Spleen (tissue), 11 donors: ENCODE data around the gene TSPAN3. TPM values are rescaled to one million over a fixed set of nuclear protein-coding genes. Genes with fewer than 3 reads are reported as not detected.

Source experiments
- DNase-seq: peaks from one replicate; pipeline ENCODE4 v3.0.0-alpha.2; 2020
- H3K27ac ChIP-seq, 8 donors: fragments of 200-600 bp; sonication (generic) in 7 of 8; 1 replicate in 4 of 8; 2 replicates in 4 of 8; pipeline versions ENCODE4 v1.5.0 to v1.8.0; 2016 to 2021; ENCODE audit warnings: inconsistent platforms in 4 of 8, mild to moderate bottlenecking in 4 of 8, moderate library complexity in 1 of 8
- H3K27me3 ChIP-seq, 7 donors: fragments of 200-600 bp; sonication (generic) in 6 of 7; replicated peaks in 1 of 7; 1 replicate in 4 of 7; 2 replicates in 3 of 7; pipeline versions ENCODE4 v1.5.0 to v1.8.0; 2016 to 2021; ENCODE audit warnings: inconsistent platforms in 3 of 7, mild to moderate bottlenecking in 1 of 7
- H3K36me3 ChIP-seq, 6 donors: fragments of 200-600 bp; sonication (generic) in 5 of 6; 1 replicate in 4 of 6; 2 replicates in 2 of 6; pipeline versions ENCODE4 v1.5.0 to v1.8.0; 2016 to 2021; ENCODE audit warnings: inconsistent platforms in 2 of 6
- H3K4me1 ChIP-seq, 6 donors: fragments of 200-600 bp; sonication (generic) in 5 of 6; 1 replicate in 3 of 6; 2 replicates in 3 of 6; pipeline versions ENCODE4 v1.5.0 to v1.8.0; 2016 to 2021; ENCODE audit warnings: inconsistent platforms in 3 of 6
- H3K4me3 ChIP-seq, 8 donors: fragments of 200-600 bp; sonication (generic) in 7 of 8; 1 replicate in 4 of 8; 2 replicates in 4 of 8; pipeline versions ENCODE4 v1.5.0 to v1.8.0; 2016 to 2021; ENCODE audit warnings: inconsistent platforms in 4 of 8, mild to moderate bottlenecking in 4 of 8, moderate library complexity in 2 of 8
- H3K9me3 ChIP-seq, 8 donors: fragments of 200-600 bp; sonication (generic) in 7 of 8; 1 replicate in 4 of 8; 2 replicates in 4 of 8; pipeline versions ENCODE4 v1.5.0 to v1.8.0; 2016 to 2021; ENCODE audit warnings: inconsistent platforms in 4 of 8
- CTCF ChIP-seq, 11 experiments: fragments of 200-600 bp in 7 of 11; fragments of 450-650 bp in 4 of 11; sonication (generic) in 4 of 11; IDR thresholded peaks in 8 of 11; conservative IDR thresholded peaks in 3 of 11; 1 replicate in 7 of 11; 2 replicates in 4 of 11; pipeline versions ENCODE4 v1.4.0 to v1.8.0; 2016 to 2021; ENCODE audit warnings: antibody characterized with exemption in 11 of 11, inconsistent platforms in 4 of 11, mild to moderate bottlenecking in 1 of 11
- POLR2A ChIP-seq, 3 donors: fragments of 450-650 bp; IDR thresholded peaks; one replicate each; pipeline ENCODE4 v1.5.1; 2017; ENCODE audit warnings: antibody characterized with exemption in 3 of 3, mild to moderate bottlenecking in 1 of 3
- POLR2AphosphoS5 ChIP-seq, 3 donors: sonication (generic); formaldehyde crosslinking; IDR thresholded peaks; one replicate each; pipeline ENCODE4 v1.5.1; 2017; ENCODE audit warnings: antibody characterized with exemption in 3 of 3
- WGBS, 5 donors: extraction: QIAGEN DNeasy Blood & Tissue Kit in 3 of 5; methylation state at CpG; one replicate each; pipeline versions ENCODE4 v1.1.5 to v1.1.7; 2013 to 2018; 5-methylcytosine and 5-hydroxymethylcytosine counted together
- intact Hi-C: fragments of 100-400 bp; cut with DNase I; formaldehyde crosslinking; loops from one replicate; pipeline ENCODE4 v1.15.0; 2023; ENCODE audit warnings: low total_unique reads
- polyA plus RNA-seq, 3 donors: library from polyadenylated mRNA; stranded (reverse); fragments of 200-250 nt; gene quantifications; one replicate each; pipeline ENCODE4 v1.2.1, GENCODE V29; 2013
- total RNA-seq, 7 donors: library from RNA; depleted of rRNA in 3 of 7; stranded (reverse); fragments of >200 nt in 3 of 7; fragmentation: NEBNext Ultra II Directional in 4 of 7; extraction: Animal tissue kit (Norgen Biotek cat#: 25700) in 4 of 7; gene quantifications; one replicate each; pipeline versions ENCODE4 v1.1.0 to v1.2.1, GENCODE V29; 2016 to 2021
- donor health status: healthy with polysubstance abuse.
- donor health status: DM: no; HTN: no; CAD: no; lungs with moderate emphysema.
- donor health status: DM: no; HTN: no; CAD: no.
- donor health status: Bipolar disorder and iron deficiency.
- donor health status: healthy.
- donor health status: DM: no; HTN: no; CAD: no.
- donor health status: DM: yes; HTN: yes; CAD: no.

Gene TSPAN3
- total and polyA plus RNA-seq, 10 donors: 98.5 to 276 (median 141) TPM

- H3K9me3 ChIP-seq: no peaks in the 10 kb centered on the region
- TF ChIP-seq CTCF (IDR thresholded peaks at IDR 0.05 in 8 of 11, conservative IDR thresholded peaks at IDR 0.05 in 3 of 11) (no peak), POLR2AphosphoS5 (IDR thresholded peaks at IDR 0.05) (no peak), POLR2A (IDR thresholded peaks at IDR 0.05) (no peak)
- no peak overlapping the region for H3K4me3 ChIP-seq
- H3K36me3 ChIP-seq: no peaks in the 10 kb centered on the region
- intact Hi-C loops: no loop called here
- H3K4me1 ChIP-seq: peaks cover 0 to 5% (median 0%) of the 10 kb centered on the region in 6 donors
- WGBS, 5 donors: 74 to 89% (median 80%) methylated on average over 4 of the region's 4 CpGs
- no peak overlapping the region for H3K27ac ChIP-seq
- H3K27me3 ChIP-seq: no peaks in the 10 kb centered on the region
- no peak for DNase-seq
Observed at GRCh38 chr15:77096138-77096537, 25.2 kb upstream of the TSPAN3 start.

DNA sequence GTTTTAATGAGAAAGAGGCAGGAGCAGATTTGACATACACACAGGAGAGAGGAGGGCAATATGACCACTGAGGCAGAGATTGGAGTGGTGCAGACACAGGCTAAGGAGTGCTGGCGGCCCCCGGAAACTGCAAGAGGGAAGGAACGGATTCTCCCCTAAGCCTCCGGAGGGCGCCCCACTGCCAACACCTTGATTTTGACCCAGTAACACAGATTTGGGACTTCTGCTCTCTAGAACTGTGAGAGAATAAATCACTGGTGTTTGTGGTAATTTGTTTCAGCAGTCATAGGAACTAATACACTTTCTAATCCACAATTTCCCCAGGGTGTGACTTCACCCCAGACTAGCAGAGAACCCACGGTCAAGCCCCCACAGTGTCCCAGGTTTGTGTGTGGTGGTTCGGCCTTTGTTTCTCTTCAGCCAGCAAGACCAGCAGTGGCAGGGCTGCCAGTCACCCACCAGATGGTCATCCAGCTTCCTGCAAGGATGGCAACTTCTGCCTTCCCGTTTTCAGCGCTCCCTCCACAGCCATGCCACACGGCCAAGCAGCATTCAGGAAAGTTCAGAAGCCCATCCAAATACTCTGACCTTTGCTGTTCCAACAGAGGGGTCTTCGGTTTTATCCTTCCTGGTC is 23.6 kb upstream of the TSPAN3 start:
- Histone ChIP-seq H3K27ac (no peak overlapping the region), H3K36me3 (no peaks in the 10 kb centered on the region), H3K9me3 (no peaks in the 10 kb centered on the region), H3K4me1 (peaks cover 0 to 4% (median 0%) of the 10 kb centered on the region in 6 donors), H3K27me3 (no peaks in the 10 kb centered on the region), H3K4me3 (no peak overlapping the region)
- intact Hi-C loops: no loop called here
- DNase-seq: no peak
- 70 to 92% (median 89%) methylated on average over 11 of the region's 11 CpGs for WGBS, 5 donors
- no peak for TF ChIP-seq POLR2AphosphoS5 (IDR thresholded peaks at IDR 0.05)
- no peak for TF ChIP-seq POLR2A (IDR thresholded peaks at IDR 0.05)
- TF ChIP-seq CTCF (IDR thresholded peaks at IDR 0.05 in 8 of 11, conservative IDR thresholded peaks at IDR 0.05 in 3 of 11): no peak

DNA sequence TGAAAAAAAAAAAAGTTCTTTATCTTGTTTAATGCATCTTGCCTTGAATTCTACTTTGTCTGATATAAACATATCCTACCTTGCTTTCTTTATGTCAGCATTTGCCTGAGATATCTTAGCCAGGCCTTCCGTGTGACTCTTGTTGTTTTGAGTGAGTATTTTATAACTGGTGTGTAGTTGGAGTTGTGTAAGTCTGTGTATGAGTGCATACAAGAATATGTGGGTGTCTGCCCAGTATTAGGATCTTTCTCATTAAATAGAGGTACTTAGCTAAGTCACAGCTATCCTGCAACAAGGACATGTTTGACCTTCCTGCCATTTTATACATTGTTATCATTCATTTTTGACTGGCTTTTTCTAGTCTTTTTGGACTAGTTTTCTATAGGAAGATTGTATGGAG is 22.5 kb upstream of the TSPAN3 start:
- H3K4me1 ChIP-seq: peaks cover 0 to 4% (median 0%) of the 10 kb centered on the region in 6 donors
- DNase-seq: no peak
- no peaks in the 10 kb centered on the region for H3K27me3 ChIP-seq
- intact Hi-C loops: no loop called here
- H3K27ac ChIP-seq: no peak overlapping the region
- H3K36me3 ChIP-seq: no peaks in the 10 kb centered on the region
- no peaks in the 10 kb centered on the region for H3K9me3 ChIP-seq
- H3K4me3 ChIP-seq: no peak overlapping the region
- 93 to 98% (median 95%) methylated on average over 1 of the region's 1 CpG for WGBS, 5 donors
- TF ChIP-seq POLR2AphosphoS5 (IDR thresholded peaks at IDR 0.05) (no peak), CTCF (IDR thresholded peaks at IDR 0.05 in 8 of 11, conservative IDR thresholded peaks at IDR 0.05 in 3 of 11) (no peak), POLR2A (IDR thresholded peaks at IDR 0.05) (no peak)

DNA sequence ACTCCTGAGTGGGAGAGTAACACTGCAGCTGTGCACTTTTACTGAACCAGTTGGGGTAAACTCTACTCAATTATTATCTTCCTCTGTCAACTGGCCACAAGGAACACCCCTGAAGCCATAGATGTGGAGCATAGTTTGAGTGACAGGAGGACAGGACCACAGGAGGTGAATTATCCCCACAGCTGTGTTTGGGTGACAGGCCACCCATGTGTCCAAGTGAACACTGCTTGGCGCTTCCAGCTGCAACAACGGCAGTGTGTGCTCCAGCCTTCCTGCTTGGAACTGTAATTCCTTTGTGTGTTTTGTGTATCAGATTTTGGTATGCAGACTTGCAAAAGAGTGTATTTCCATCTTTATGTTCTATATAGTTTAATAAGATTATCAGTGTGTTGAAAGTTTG is 20.2 kb upstream of the TSPAN3 start:
- intact Hi-C loops: no loop called here
- no peak for TF ChIP-seq POLR2AphosphoS5 (IDR thresholded peaks at IDR 0.05)
- no peak for TF ChIP-seq POLR2A (IDR thresholded peaks at IDR 0.05)
- TF ChIP-seq CTCF (IDR thresholded peaks at IDR 0.05 in 8 of 11, conservative IDR thresholded peaks at IDR 0.05 in 3 of 11): no peak
- WGBS, 5 donors: 87 to 95% (median 91%) methylated on average over 2 of the region's 2 CpGs

More for the DNA sequence above, 20.2 kb upstream of the TSPAN3 start:
- no peak for DNase-seq
- no peak overlapping the region for H3K27ac ChIP-seq
- no peaks in the 10 kb centered on the region for H3K9me3 ChIP-seq
- H3K27me3 ChIP-seq: no peaks in the 10 kb centered on the region
- peaks cover 0 to 2% (median 0%) of the 10 kb centered on the region in 6 donors for H3K4me1 ChIP-seq
- H3K36me3 ChIP-seq: no peaks in the 10 kb centered on the region
- no peak overlapping the region for H3K4me3 ChIP-seq
